NCI-H2107 treated with DMSO at 0.1 percent for 48 hours (cell line): Measurements from ENCODE around the gene CPNE7.
A peak's percentile ranks its signal among the peaks of the same experiment; 100 is the strongest.

Experiments used
- DNase-seq: peaks from one replicate; lab custom pipeline; 2025; ENCODE audit not compliant: unreplicated experiment; lab: John Stamatoyannopoulos, UW

Gene CPNE7

GRCh38 chr16:89602273-89602951 is 26.9 kb downstream of the CPNE7 start:
- DNase-seq = peak; percentile 18

GRCh38 chr16:89602952-89603590 is 27.5 kb downstream of the CPNE7 start:
- DNase-seq = no peak

- DNase-seq = no peak
Observed at GRCh38 chr16:89604764-89605163, 29.2 kb downstream of the CPNE7 start.

GRCh38 chr16:89605186-89605970 is 29.8 kb downstream of the CPNE7 start:
- DNase-seq = no peak

GRCh38 chr16:89606006-89606405 is 30.4 kb downstream of the CPNE7 start:
- no peak for DNase-seq

- no peak for DNase-seq
Observed at GRCh38 chr16:89607453-89607852, 31.9 kb downstream of the CPNE7 start.

GRCh38 chr16:89607937-89608740 is 32.6 kb downstream of the CPNE7 start:
- no peak for DNase-seq

GRCh38 chr16:89610108-89610453 is 34.5 kb downstream of the CPNE7 start:
- no peak for DNase-seq

- no peak for DNase-seq
Observed at GRCh38 chr16:89612415-89613166, 37.0 kb downstream of the CPNE7 start.

GRCh38 chr16:89613231-89613953 is 37.8 kb downstream of the CPNE7 start, which contains the start of gene DPEP1:
Gene DPEP1, plus strand, starts transcription at chr16:89613642. Its CDS starts 16,769 bp downstream, at chr16:89630411.
- DNase-seq = no peak

- no peak for DNase-seq
Observed at GRCh38 chr16:89613954-89614459, 38.4 kb downstream of the CPNE7 start.

- DNase-seq = no peak
Observed at GRCh38 chr16:89615176-89615575, 39.6 kb downstream of the CPNE7 start.

GRCh38 chr16:89615596-89616090 is 40.1 kb downstream of the CPNE7 start:
- no peak for DNase-seq

GRCh38 chr16:89616623-89617022 is 41.1 kb downstream of the CPNE7 start:
- DNase-seq = no peak

- DNase-seq = no peak
Observed at GRCh38 chr16:89617036-89617435, 41.5 kb downstream of the CPNE7 start.

- no peak for DNase-seq
Observed at GRCh38 chr16:89618109-89618998, 42.8 kb downstream of the CPNE7 start.

GRCh38 chr16:89619840-89620239 is 44.3 kb downstream of the CPNE7 start:
- DNase-seq = no peak

- DNase-seq = no peak
Observed at GRCh38 chr16:89620406-89620841, 44.9 kb downstream of the CPNE7 start.
